SK-MEL-5 (cell line): ENCODE measurements around the gene TMEM59. TPM values are rescaled to one million over a fixed set of nuclear protein-coding genes. Genes with fewer than 3 reads are reported as not detected.

Source experiments
- small RNA-seq, 2 experiments: library from RNA; depleted of rRNA; stranded (forward); fragments of <200 nt; gene quantifications; one replicate each; pipeline ENCODE3, GENCODE V24; 2014
- total RNA-seq: library from RNA; depleted of rRNA; stranded (reverse); fragments of >200 nt; shearing (Covaris generic); gene quantifications from 2 replicates; pipeline ENCODE4 v1.2.3, GENCODE V29; 2014; rRNA removed

TMEM59 gene
- total RNA-seq, 1 experiment from 2014 or later = 546 TPM

Small RNA genes within 50 kb of the gene (small RNA-seq; reads per million reads assigned to genes)
- gene AL353898.1 (0 reads per million in 2 experiments), gene AL353898.2 (0 reads per million in 2 experiments)

Other genes starting within 250 kb of the TMEM59 start
- 40.8 and 42.7 TPM in 2 replicates for gene NDC1, start 214.9 kb downstream of the TMEM59 start, total RNA-seq
- gene YIPF1, start 163.4 kb downstream of the TMEM59 start, total RNA-seq = 37.5 and 41.8 TPM in 2 replicates
- gene DIO1, start 159.0 kb downstream of the TMEM59 start, total RNA-seq = not detected in 2 replicates
- 31.2 and 33.1 TPM in 2 replicates for gene IFT25, start 107.5 kb downstream of the TMEM59 start, total RNA-seq
- 20.4 and 21.5 TPM in 2 replicates for gene LRRC42, start 106.9 kb downstream of the TMEM59 start, total RNA-seq
- gene LDLRAD1, start 35.0 kb downstream of the TMEM59 start, total RNA-seq = not detected in 2 replicates
- 2.7 and 3.9 TPM in 2 replicates for gene TCEANC2, start 404 bp upstream of the TMEM59 start, total RNA-seq
- gene CDCP2, start 99.8 kb upstream of the TMEM59 start, total RNA-seq = not detected in 2 replicates
- gene CYB5RL, start 146.8 kb upstream of the TMEM59 start, total RNA-seq = 4.5 and 5.0 TPM in 2 replicates
- 103 and 118 TPM in 2 replicates for gene MRPL37, start 147.0 kb upstream of the TMEM59 start, total RNA-seq